HCT116 (cell line): Measurements from ENCODE around the gene CYP4F3. TPM values are rescaled to one million over a fixed set of nuclear protein-coding genes. Genes with fewer than 3 reads are reported as not detected.
A peak's percentile ranks its signal among the peaks of the same experiment; 100 is the strongest.

ENCODE experiments used
- ATAC-seq: fragments of 200-7000 bp; cut with Tn5 transposase; 2 replicates; pipeline ENCODE4 v1.9.1; 2020; ENCODE audit warnings: mild to moderate bottlenecking, moderate library complexity
- BruUV-seq: library from RNA; stranded (reverse); fragments of 400-500 nt; replicated peaks from 2 replicates; lab custom pipeline; 2021; lab: Mats Ljungman, UMichigan
- CTCF ChIA-PET: fragments of 300-600 bp; sonication (Branson Sonifier 250); formaldehyde crosslinking; loops from one replicate; lab custom pipeline; 2021; ENCODE audit warnings: antibody characterized with exemption; lab: Charles Lee
- POLR2A ChIA-PET: fragments of 300-600, 350-600 bp; sonication (Branson Sonifier 250); formaldehyde crosslinking; loops from one replicate; lab custom pipeline; 2021; ENCODE audit warnings: antibody characterized with exemption; lab: Charles Lee
- RAD21 ChIA-PET, 2 experiments: fragments of 300-600 bp; sonication (Branson Sonifier 250); formaldehyde crosslinking; loops; one replicate each; lab custom pipeline; 2023; ENCODE audit warnings: low total read pairs in 2 of 2; ENCODE audit not compliant: uncharacterized antibody in 2 of 2, unreplicated experiment in 2 of 2, low non-redundant PET in 1 of 2; lab: Charles Lee
- DNase-seq: peaks from one replicate; pipeline ENCODE4 v3.0.0-alpha.2; 2010; ENCODE audit warnings: low read depth, low spot score
- H2AFZ ChIP-seq: fragments of 200-600 bp; shearing (Covaris generic), sonication (generic); 2 replicates; pipeline ENCODE4 v1.6.1; 2017; ENCODE audit warnings: low read depth, mixed run types, mixed read lengths, antibody characterized with exemption, low read length; ENCODE audit not compliant: poor library complexity, severe bottlenecking
- H3K27ac ChIP-seq: 2 replicates; pipeline ENCODE4 v1.5.1; 2012; ENCODE audit warnings: low read depth, low read length
- H3K27me3 ChIP-seq: fragments of 200-600 bp; sonication (generic); 2 replicates; pipeline ENCODE4 v1.6.1; 2016; ENCODE audit warnings: mixed run types, low read length, mixed read lengths; ENCODE audit not compliant: insufficient read depth
- H3K36me3 ChIP-seq, 2 experiments: fragments of 200-500 bp in 1 of 2; fragments of 200-600 bp in 1 of 2; sonication (Bioruptor generic) in 1 of 2; sonication (generic) in 1 of 2; 2 replicates each; pipeline versions ENCODE4 v1.5.1 to v1.6.1; 2014 to 2016; ENCODE audit warnings: low read length in 2 of 2, inconsistent platforms in 1 of 2, mixed read lengths in 1 of 2, mixed run types in 1 of 2; ENCODE audit not compliant: insufficient read depth in 2 of 2, control insufficient read depth in 1 of 2
- H3K4me1 ChIP-seq, 2 experiments: fragments of 200-600 bp in 1 of 2; sonication (generic) in 1 of 2; 2 replicates each; pipeline versions ENCODE4 v1.5.1 to v1.6.1; 2012 to 2017; ENCODE audit warnings: low read length in 2 of 2, inconsistent platforms in 1 of 2, mild to moderate bottlenecking in 1 of 2, mixed read lengths in 1 of 2, mixed run types in 1 of 2, moderate library complexity in 1 of 2; ENCODE audit not compliant: insufficient read depth in 2 of 2, control insufficient read depth in 1 of 2
- H3K4me2 ChIP-seq: fragments of 200-600 bp; sonication (generic); 2 replicates; pipeline ENCODE4 v1.6.1; 2017; ENCODE audit warnings: mixed run types, low read length, mixed read lengths
- H3K4me3 ChIP-seq, 2 experiments: fragments of 200-600 bp in 1 of 2; sonication (generic) in 1 of 2; replicated peaks in 1 of 2; 2 replicates each; pipeline ENCODE4 v1.5.1; 2011 to 2016; ENCODE audit warnings: low read length in 2 of 2, control low read depth in 1 of 2, low read depth in 1 of 2, mild to moderate bottlenecking in 1 of 2, mixed read lengths in 1 of 2, mixed run types in 1 of 2
- H3K79me2 ChIP-seq: fragments of 200-600 bp; sonication (generic); 2 replicates; pipeline ENCODE4 v1.6.1; 2017; ENCODE audit warnings: mild to moderate bottlenecking, mixed run types, low read length, moderate library complexity, mixed read lengths; ENCODE audit not compliant: insufficient read depth
- H3K9ac ChIP-seq: fragments of 200-600 bp; sonication (generic); 2 replicates; pipeline ENCODE4 v1.6.1; 2016; ENCODE audit warnings: low read length, mixed read lengths
- H3K9me2 ChIP-seq: fragments of 200-600 bp; sonication (generic), shearing (Covaris generic); 2 replicates; pipeline ENCODE4 v1.6.1; 2017; ENCODE audit warnings: mixed run types, mild to moderate bottlenecking, moderate library complexity; ENCODE audit not compliant: insufficient read depth
- H3K9me3 ChIP-seq, 2 experiments: fragments of 200-500 bp in 1 of 2; fragments of 200-600 bp in 1 of 2; sonication (Bioruptor generic) in 1 of 2; sonication (generic) in 1 of 2; 2 replicates each; pipeline ENCODE4 v1.6.1; 2014 to 2017; ENCODE audit warnings: low read length in 2 of 2, mixed read lengths in 2 of 2, inconsistent platforms in 1 of 2, low read depth in 1 of 2, mild to moderate bottlenecking in 1 of 2, mixed run types in 1 of 2, moderate library complexity in 1 of 2; ENCODE audit not compliant: control insufficient read depth in 1 of 2, insufficient read depth in 1 of 2
- H4K20me1 ChIP-seq: fragments of 200-600 bp; sonication (generic), shearing (Covaris generic); 2 replicates; pipeline ENCODE4 v1.6.1; 2017; ENCODE audit warnings: mixed run types, mild to moderate bottlenecking, moderate library complexity; ENCODE audit not compliant: insufficient read depth
- CEBPB ChIP-seq: IDR thresholded peaks from 2 replicates; pipeline ENCODE4 v1.6.1; 2012; ENCODE audit warnings: low read depth
- EGR1 ChIP-seq: IDR thresholded peaks from 2 replicates; pipeline ENCODE4 v1.6.1; 2012; ENCODE audit warnings: low read depth
- ELF1 ChIP-seq: IDR thresholded peaks from 2 replicates; pipeline ENCODE4 v1.6.1; 2012; ENCODE audit warnings: low read depth, borderline replicate concordance
- FOSL1 ChIP-seq: IDR thresholded peaks from 2 replicates; pipeline ENCODE4 v1.6.1; 2012; ENCODE audit warnings: low read depth
- JUND ChIP-seq: IDR thresholded peaks from 2 replicates; pipeline ENCODE4 v1.6.1; 2012
- MAX ChIP-seq: IDR thresholded peaks from 2 replicates; pipeline ENCODE4 v1.6.1; 2012
- REST ChIP-seq: IDR thresholded peaks from 2 replicates; pipeline ENCODE4 v1.6.1; 2012; ENCODE audit warnings: low read depth
- SIN3A ChIP-seq: IDR thresholded peaks from 2 replicates; pipeline ENCODE4 v1.6.1; 2012; ENCODE audit warnings: low read depth
- SRF ChIP-seq: IDR thresholded peaks from 2 replicates; pipeline ENCODE4 v1.6.1; 2012; ENCODE audit warnings: low read depth
- TCF7L2 ChIP-seq: IDR thresholded peaks from 2 replicates; pipeline ENCODE4 v1.7.0; 2011; ENCODE audit warnings: borderline replicate concordance, inconsistent platforms; ENCODE audit not compliant: insufficient read depth, insufficient read length; ENCODE audit errors: extremely low read depth
- intact Hi-C: fragments of 100-400 bp; cut with micrococcal nuclease; formaldehyde crosslinking; loops from 2 replicates; pipeline ENCODE4 v1.10.0; 2022
- total RNA-seq: library from RNA; stranded (reverse); gene quantifications from one replicate; pipeline ENCODE4 v1.2.1, GENCODE V29; 2021; ENCODE audit not compliant: unreplicated experiment

Gene CYP4F3
- total RNA-seq, 1 experiment from 2014 or later, result 3.6 TPM

DNA sequence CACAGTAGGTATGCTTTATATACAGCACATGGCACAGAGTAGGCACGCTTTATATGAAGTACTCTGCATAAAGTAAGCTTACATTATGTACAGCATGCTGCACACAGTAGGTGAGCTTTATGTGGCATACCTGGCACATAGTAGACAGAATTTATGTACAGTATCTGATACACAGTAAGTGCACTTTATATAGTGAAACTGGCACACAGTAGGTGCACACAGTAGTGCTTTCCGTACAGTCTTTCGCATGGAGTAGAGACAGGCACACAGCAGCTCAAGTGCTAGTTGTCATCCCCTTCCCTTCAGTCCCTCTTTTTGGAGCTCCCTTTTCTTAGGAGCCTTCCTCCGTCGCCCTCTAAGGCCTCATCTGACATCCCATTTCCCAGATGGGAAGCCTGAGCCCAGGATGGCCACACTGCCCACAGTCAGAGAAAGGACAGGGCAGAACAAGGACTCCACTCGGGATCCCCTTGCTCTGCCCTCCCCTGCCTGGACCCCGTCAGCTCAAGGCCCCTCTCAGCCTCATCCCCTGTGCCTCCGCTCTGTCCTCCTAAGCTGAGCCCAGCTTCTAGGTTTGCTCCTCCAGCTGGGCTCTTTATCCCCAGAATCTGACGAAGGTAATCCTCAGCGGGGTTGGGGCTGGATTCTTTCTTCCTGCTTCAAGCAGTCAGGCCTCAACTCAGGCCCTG, 31.3 kb downstream of the CYP4F3 start (continued):
- TF ChIP-seq MAX, result no peak

DNA sequence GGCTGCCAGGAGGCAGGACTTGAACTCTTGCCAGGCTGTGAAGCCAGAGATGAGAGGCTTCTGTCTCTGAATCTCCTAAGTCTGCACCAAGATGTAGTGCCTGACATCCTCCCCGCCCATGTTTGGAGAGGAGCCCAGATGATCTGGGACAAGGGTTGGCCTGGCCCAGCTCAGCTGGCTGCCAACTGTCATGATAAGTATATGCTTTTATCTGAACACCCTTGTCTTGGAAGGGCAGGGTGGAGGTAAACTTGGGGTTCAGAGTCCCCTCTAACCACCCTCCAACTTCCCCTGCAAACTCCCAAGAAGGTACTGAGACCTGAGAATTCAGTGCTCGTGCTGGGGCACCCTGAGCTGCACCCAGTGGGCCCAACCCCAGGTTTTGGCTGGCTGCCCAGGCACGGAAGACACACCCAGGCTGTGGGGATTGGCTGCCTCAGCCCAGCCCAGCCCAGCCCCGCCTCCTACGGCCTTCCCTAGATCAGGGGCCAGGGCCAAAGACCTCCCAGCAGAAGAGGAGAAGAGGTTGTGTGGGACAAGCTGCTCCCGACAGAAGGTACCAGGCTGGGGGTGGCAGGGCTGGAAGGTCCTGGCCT, 32.0 kb downstream of the CYP4F3 start, which contains the start of gene CYP4F12:
Gene CYP4F12, plus strand, starts transcription at position 508 of the 596 bp plus-strand sequence. CDS start 443 bp downstream, outside the sequence.
- Histone ChIP-seq H3K9me2 (no peaks in the 10 kb centered on the region), H4K20me1 (no peaks in the 10 kb centered on the region), H3K36me3 (no peaks in the 10 kb centered on the region), H3K9me3 (no peaks in the 10 kb centered on the region), H3K4me1 (peaks cover 19 to 22% of the 10 kb centered on the region in 2 experiments), H3K9ac (no peak within 1 kb of the TSS), H3K4me2 (peak within 1 kb of the TSS; percentile 60), H3K27me3 (peaks cover 11% of the 10 kb centered on the region; the same call in 1 of the 2 replicates)
- no TSS peak for BruUV-seq
- intact Hi-C loops, result no loop called here
- peak; percentile 49 for DNase-seq
- ChIA-PET RAD21 (interaction anchor here in 1 of 2 experiments (0.6 kb wide), 1 partner anchor 669 kb away, joined by 3 read pairs; no protein-coding TSS in a partner anchor), POLR2A (no interaction called here), CTCF (no interaction called here)
- TF ChIP-seq FOSL1, result no peak
- TF ChIP-seq SIN3A, result peak; percentile 30; the same call in 1 of the 2 replicates
- TF ChIP-seq, all 23 proteins: peak for 1
- Histone ChIP-seq H3K79me2 (no peaks in the 10 kb centered on the region), H2AFZ (peak within 1 kb of the TSS; percentile 15), H3K27ac (peak within 1 kb of the TSS; percentile 55), H3K4me3 (peak within 1 kb of the TSS in 1 of 2 experiments; percentile 36; a peak in 1 of 4 replicates)
- peak; percentile 94 for ATAC-seq

- Histone ChIP-seq H3K27ac (no peak overlapping the region; the same call in 1 of the 2 replicates), H3K36me3 (no peaks in the 10 kb centered on the region), H2AFZ (peak overlapping the region; percentile 15), H3K4me1 (peaks cover 19 to 22% of the 10 kb centered on the region in 2 experiments), H3K27me3 (peaks cover 10% of the 10 kb centered on the region; the same call in 1 of the 2 replicates), H3K4me3 (peak overlapping the region in 1 of 2 experiments; percentile 36; a peak in 1 of 4 replicates), H3K4me2 (peak overlapping the region; percentile 60), H3K79me2 (no peaks in the 10 kb centered on the region), H3K9me3 (no peaks in the 10 kb centered on the region), H4K20me1 (no peaks in the 10 kb centered on the region), H3K9me2 (no peaks in the 10 kb centered on the region), H3K9ac (no peak overlapping the region)
- no peak for DNase-seq
- intact Hi-C loops, result no loop called here
- peak; percentile 34 for ATAC-seq
- ChIA-PET RAD21 (interaction anchor here in 1 of 2 experiments (0.6 kb wide), 1 partner anchor 668 kb away, joined by 3 read pairs; no protein-coding TSS in a partner anchor), POLR2A (no interaction called here), CTCF (no interaction called here)
- BruUV-seq, result no TSS peak
- TF ChIP-seq ELF1, result no peak
- TF ChIP-seq TCF7L2, result no peak
- no peak for TF ChIP-seq REST
- TF ChIP-seq JUND, result no peak
- no peak for TF ChIP-seq CEBPB
- no peak for TF ChIP-seq EGR1
- TF ChIP-seq SRF, result no peak
Measured at GRCh38 chr19:15673176-15673654, 32.5 kb downstream of the CYP4F3 start.
